Endothelial cell of umbilical vein (primary cell): ENCODE measurements around the gene TMEM125. TPM values are rescaled to one million over a fixed set of nuclear protein-coding genes. Genes with fewer than 3 reads are reported as not detected.

Experiments
- BruUV-seq: library from RNA; stranded (reverse); fragments of 400-500 nt; replicated peaks from 2 replicates; lab custom pipeline; 2021; lab: Mats Ljungman, UMichigan
- CTCF ChIA-PET: fragments of 300-600, 350-600 bp; sonication (Branson Sonifier 250); formaldehyde crosslinking; loops from one replicate; lab custom pipeline; 2021; ENCODE audit warnings: antibody characterized with exemption, inconsistent platforms; lab: Charles Lee
- POLR2A ChIA-PET: fragments of 300-600, 350-600 bp; sonication (Branson Sonifier 250); formaldehyde crosslinking; loops from one replicate; lab custom pipeline; 2021; ENCODE audit warnings: antibody characterized with exemption, inconsistent platforms; lab: Charles Lee
- DNase-seq: peaks from one replicate; pipeline ENCODE4 v3.0.0-alpha.2; 2011; ENCODE audit warnings: low read depth, low spot score
- FAIRE-seq: peaks from 2 replicates; lab custom pipeline; 2011; peaks lifted over from hg19 to GRCh38; lab: Jason Lieb, UNC
- H2AFZ ChIP-seq: 2 replicates; pipeline ENCODE4 v1.6.0; 2012; ENCODE audit warnings: low read depth, low read length, control low read depth, inconsistent platforms
- H3K27ac ChIP-seq: 2 replicates; pipeline ENCODE4 v1.5.1; 2011; ENCODE audit warnings: low read depth, mild to moderate bottlenecking, control low read depth, low read length, moderate library complexity; ENCODE audit not compliant: insufficient read depth
- H3K27me3 ChIP-seq, 2 experiments: 2 replicates each; pipeline versions ENCODE4 v1.6.0 to v1.6.1; 2011; ENCODE audit warnings: low read length in 2 of 2, mixed read lengths in 1 of 2; ENCODE audit not compliant: control insufficient read depth in 2 of 2, insufficient read depth in 2 of 2
- H3K36me3 ChIP-seq, 2 experiments: 2 replicates in 1 of 2; 3 replicates in 1 of 2; pipeline ENCODE4 v1.5.1; 2011; ENCODE audit warnings: low read length in 2 of 2, mild to moderate bottlenecking in 1 of 2, moderate library complexity in 1 of 2; ENCODE audit not compliant: control insufficient read depth in 2 of 2, insufficient read depth in 2 of 2; ENCODE audit errors: extremely low read depth in 1 of 2
- H3K4me1 ChIP-seq: 3 replicates; pipeline ENCODE4 v1.5.1; 2011; ENCODE audit warnings: mild to moderate bottlenecking, low read length; ENCODE audit not compliant: control insufficient read depth, insufficient read depth; ENCODE audit errors: extremely low read depth
- H3K4me2 ChIP-seq: 2 replicates; pipeline ENCODE4 v1.6.1; 2011; ENCODE audit warnings: low read length, control low read depth, mixed read lengths; ENCODE audit not compliant: insufficient read depth
- H3K4me3 ChIP-seq, 3 experiments: fragments of 200-600 bp in 1 of 3; sonication (generic), shearing (Covaris generic) in 1 of 3; replicated peaks in 1 of 3; 2 replicates each; pipeline ENCODE4 v1.5.1; 2011 to 2016; ENCODE audit warnings: control low read depth in 3 of 3, low read length in 3 of 3, mild to moderate bottlenecking in 2 of 3, inconsistent platforms in 1 of 3, low read depth in 1 of 3, moderate library complexity in 1 of 3; ENCODE audit not compliant: insufficient read depth in 1 of 3
- H3K79me2 ChIP-seq: 2 replicates; pipeline ENCODE4 v1.6.0; 2012; ENCODE audit warnings: low read length, inconsistent platforms; ENCODE audit not compliant: control insufficient read depth, insufficient read depth
- H3K9ac ChIP-seq: replicated peaks from 2 replicates; pipeline ENCODE3; 2011; ENCODE audit warnings: low read length, control low read depth; ENCODE audit not compliant: insufficient read depth; ENCODE audit errors: extremely low read depth
- H3K9me1 ChIP-seq: replicated peaks from 3 replicates; pipeline ENCODE4 v1.6.0; 2011; ENCODE audit warnings: mild to moderate bottlenecking, low read length; ENCODE audit not compliant: control insufficient read depth, insufficient read depth; ENCODE audit errors: extremely low read depth
- H3K9me3 ChIP-seq: replicated peaks from 2 replicates; pipeline ENCODE4 v1.5.1; 2012; ENCODE audit warnings: low read length, inconsistent platforms; ENCODE audit not compliant: control insufficient read depth, insufficient read depth
- H4K20me1 ChIP-seq: replicated peaks from 2 replicates; pipeline ENCODE3; 2011; ENCODE audit warnings: mild to moderate bottlenecking, low read length; ENCODE audit not compliant: control insufficient read depth, insufficient read depth; ENCODE audit errors: extremely low read depth
- CTCF ChIP-seq, 2 donors: IDR thresholded peaks; 1 replicate in 1 of 2; 2 replicates in 1 of 2; pipeline ENCODE4 v1.5.1; 2011; ENCODE audit warnings: low read length in 2 of 2, mild to moderate bottlenecking in 2 of 2, moderate library complexity in 2 of 2, control low read depth in 1 of 2, inconsistent platforms in 1 of 2, low read depth in 1 of 2; ENCODE audit not compliant: insufficient read depth in 1 of 2; ENCODE audit errors: extremely low read depth in 1 of 2
- GATA2 ChIP-seq: IDR thresholded peaks from 2 replicates; pipeline ENCODE4 v1.7.0; 2011; ENCODE audit warnings: low read depth, mild to moderate bottlenecking, moderate library complexity, mixed read lengths, low read length; ENCODE audit not compliant: insufficient read length, insufficient read depth
- MAX ChIP-seq: IDR thresholded peaks from 2 replicates; pipeline ENCODE4 v1.6.1; 2011; ENCODE audit not compliant: insufficient read depth, insufficient read length
- MYC ChIP-seq: IDR thresholded peaks from one replicate; pipeline ENCODE4 v1.6.1; 2011; ENCODE audit warnings: mild to moderate bottlenecking, low read depth, low read length
- POLR2AphosphoS5 ChIP-seq: IDR thresholded peaks from 2 replicates; pipeline ENCODE4 v1.6.1; 2012; ENCODE audit warnings: low read depth, mild to moderate bottlenecking, control low read depth, low read length, moderate library complexity; ENCODE audit not compliant: insufficient read depth
- dilution Hi-C: fragments of 300-500 bp; cut with MboI; formaldehyde crosslinking; loops from one replicate; pipeline ENCODE4 v1.15.0; 2019; ENCODE audit warnings: low sequenced_read_pairs; ENCODE audit not compliant: extremely low pct_ligation_motif_present
- intact Hi-C: fragments of 100-400 bp; cut with micrococcal nuclease; formaldehyde crosslinking; loops from one replicate; pipeline ENCODE4 v1.10.0; 2022
- polyA plus RNA-seq, 4 experiments: library from polyadenylated mRNA; depleted of rRNA in 3 of 4; stranded (reverse) in 3 of 4; unstranded in 1 of 4; fragments of >200 nt; gene quantifications; 2 replicates each; pipeline versions ENCODE4 v1.2.1 to v1.2.3, GENCODE V29; 2011 to 2012; ENCODE audit warnings: missing spikeins in 1 of 4
- total RNA-seq: library from RNA; stranded (reverse); gene quantifications from 2 replicates; pipeline ENCODE4 v1.2.3, GENCODE V29; 2021

Gene TMEM125
- total and polyA plus RNA-seq, 2 donors (not counting 3 experiments of a cell fraction or from before 2014, with no cell fraction given): 0.17 TPM; not detected in 1

- CTCF ChIA-PET: interaction anchor here (1.3 to 1.6 kb wide), 2 partner anchors 30 to 140 kb away, joined by 3 to 5 read pairs; no protein-coding TSS in a partner anchor
- Histone ChIP-seq H3K9me1 (no peaks in the 10 kb centered on the region), H2AFZ (peak overlapping the region; percentile 21), H4K20me1 (no peaks in the 10 kb centered on the region), H3K4me1 (peaks cover 3% of the 10 kb centered on the region), H3K79me2 (no peaks in the 10 kb centered on the region), H3K9me3 (no peaks in the 10 kb centered on the region), H3K9ac (no peak overlapping the region), H3K27ac (peak overlapping the region; percentile 13), H3K36me3 (no peaks in the 10 kb centered on the region), H3K27me3 (no peaks in the 10 kb centered on the region), H3K4me2 (no peak overlapping the region), H3K4me3 (no peak overlapping the region)
- BruUV-seq: no TSS peak
- dilution Hi-C loops: no loop called here
- DNase-seq (peak; percentile 52), FAIRE-seq (peak; percentile 94)
- POLR2A ChIA-PET: no interaction called here
- TF ChIP-seq GATA2 (no peak), MAX (peak; percentile 43), MYC (peak; percentile 33), POLR2AphosphoS5 (peak; percentile 42), CTCF (IDR thresholded peaks at IDR 0.05; ENCODE audit: extremely low read depth in 1 of 2, insufficient read depth in 1 of 2, low read depth in 1 of 2, low read length in 2 of 2) (no peak)
- intact Hi-C loops: loop anchor here (1.0 kb wide), 1 partner anchor 26 kb away; the partner anchor contains the start of gene TIE1
Observed at GRCh38 chr1:43274125-43274803, 4.5 kb downstream of the TMEM125 start.
